Stomach (tissue), 9 donors: Measurements from ENCODE around the gene RALBP1. TPM values are rescaled to one million over a fixed set of nuclear protein-coding genes. Genes with fewer than 3 reads are reported as not detected.

Experiments
- DNase-seq, 2 donors: peaks; one replicate each; pipeline versions ENCODE4 v3.0.0 to v3.0.0-alpha.2; 2013 to 2019
- H3K27ac ChIP-seq, 5 donors: fragments of 200-600 bp in 4 of 5; sonication (generic) in 4 of 5; one replicate each; pipeline ENCODE4 v1.5.1; 2013 to 2019; ENCODE audit warnings: mild to moderate bottlenecking in 1 of 5, moderate library complexity in 1 of 5
- H3K27me3 ChIP-seq, 3 donors: fragments of 200-600 bp; sonication (generic); one replicate each; pipeline ENCODE4 v1.5.1; 2017 to 2019; ENCODE audit warnings: mixed run types in 1 of 3
- H3K36me3 ChIP-seq, 4 donors: fragments of 200-600 bp; sonication (generic); 1 replicate in 3 of 4; 2 replicates in 1 of 4; pipeline ENCODE4 v1.5.1; 2016 to 2019
- H3K4me1 ChIP-seq, 4 donors: fragments of 200-600 bp; sonication (generic); one replicate each; pipeline ENCODE4 v1.5.1; 2016 to 2019
- H3K4me3 ChIP-seq, 4 donors: fragments of 200-600 bp; sonication (generic) in 3 of 4; one replicate each; pipeline ENCODE4 v1.5.1; 2016 to 2019; ENCODE audit warnings: mild to moderate bottlenecking in 1 of 4
- H3K9me3 ChIP-seq, 4 donors: fragments of 200-600 bp; sonication (generic); one replicate each; pipeline ENCODE4 v1.5.1; 2016 to 2019
- CTCF ChIP-seq, 7 experiments: fragments of 450-650 bp in 4 of 7; fragments of 200-600 bp in 3 of 7; sonication (generic) in 3 of 7; IDR thresholded peaks; one replicate each; pipeline ENCODE4 v1.5.1; 2016 to 2019; ENCODE audit warnings: antibody characterized with exemption in 7 of 7, control low read depth in 2 of 7, mild to moderate bottlenecking in 1 of 7
- EP300 ChIP-seq: sonication (generic); formaldehyde crosslinking; IDR thresholded peaks from one replicate; pipeline ENCODE4 v1.6.1; 2017; ENCODE audit warnings: antibody characterized with exemption
- POLR2A ChIP-seq, 4 donors: fragments of 450-650 bp; IDR thresholded peaks; one replicate each; pipeline ENCODE4 v1.6.1; 2016; ENCODE audit warnings: antibody characterized with exemption in 4 of 4, control low read depth in 2 of 4, mild to moderate bottlenecking in 1 of 4, moderate library complexity in 1 of 4
- POLR2AphosphoS5 ChIP-seq, 3 donors: sonication (generic); formaldehyde crosslinking; IDR thresholded peaks; one replicate each; pipeline ENCODE4 v1.6.1; 2016; ENCODE audit warnings: antibody characterized with exemption in 3 of 3
- WGBS, 5 donors: extraction: QIAGEN DNeasy Blood & Tissue Kit in 3 of 5; methylation state at CpG; one replicate each; pipeline versions ENCODE4 v1.1.5 to v1.1.7; 2013 to 2018; 5-methylcytosine and 5-hydroxymethylcytosine counted together
- intact Hi-C: fragments of 100-400 bp; cut with DNase I; formaldehyde crosslinking; loops from one replicate; pipeline ENCODE4 v1.15.1; 2023; ENCODE audit warnings: low total_unique reads
- polyA plus RNA-seq, 3 donors: library from polyadenylated mRNA; stranded (reverse); fragments of 200-250 nt; gene quantifications; one replicate each; pipeline ENCODE4 v1.2.3, GENCODE V29; 2013
- total RNA-seq, 5 donors: library from RNA; depleted of rRNA; stranded (reverse); fragments of >200 nt; gene quantifications; one replicate each; pipeline versions ENCODE4 v1.1.0 to v1.2.3, GENCODE V29; 2014 to 2016
- donor health status: healthy with polysubstance abuse.
- donor health status: Bipolar disorder and iron deficiency.
- donor health status: healthy.

Gene RALBP1
- total and polyA plus RNA-seq, 8 donors: 15.2 to 182 (median 43.6) TPM

DNA sequence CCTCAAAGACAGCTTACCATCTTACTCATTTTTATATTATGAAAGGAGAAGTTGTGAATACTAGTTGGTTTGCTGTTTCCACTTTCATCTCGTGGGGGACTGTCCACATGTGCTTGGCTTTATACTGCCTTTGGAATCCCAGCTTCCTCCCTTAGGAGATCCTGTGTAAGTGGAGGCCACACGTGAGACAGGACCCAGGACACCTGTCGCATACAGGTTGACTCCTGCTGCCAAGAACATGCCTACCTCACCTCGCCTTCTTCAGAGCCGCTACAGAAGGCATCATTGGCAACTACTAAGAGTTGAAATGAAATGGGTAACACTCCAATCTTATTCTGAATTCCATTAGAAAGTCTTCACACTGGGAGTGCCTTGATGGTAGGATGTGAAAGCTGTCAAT, 69.7 kb downstream of the RALBP1 start:
- peaks cover 32 to 67% (median 61%) of the 10 kb centered on the region in 4 donors for H3K36me3 ChIP-seq

DNA sequence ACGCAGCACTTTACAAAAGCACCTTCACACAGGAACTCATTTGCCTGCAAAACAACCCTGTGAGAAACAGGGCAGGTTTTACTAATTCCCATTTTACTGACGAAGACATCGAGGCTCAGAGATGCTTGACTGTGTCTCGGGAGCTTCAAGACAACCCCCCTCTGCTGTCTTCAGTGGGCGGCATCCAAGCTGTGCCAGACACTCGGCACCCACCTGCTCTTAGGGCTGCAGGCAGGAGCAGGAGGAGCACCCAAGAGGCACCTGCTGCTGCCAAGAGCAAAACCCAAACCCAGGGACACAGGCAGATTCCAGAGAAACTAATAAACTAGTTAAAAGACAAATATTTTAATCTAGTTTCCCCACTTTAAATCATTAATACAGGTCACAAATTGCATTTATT, 71.2 kb downstream of the RALBP1 start:
- WGBS, 5 donors: 77 to 92% (median 87%) methylated on average over 6 of the region's 6 CpGs

More for the DNA sequence above, 69.7 kb downstream of the RALBP1 start:
- WGBS, 5 donors: 84 to 89% (median 85%) methylated on average over 5 of the region's 5 CpGs
- TF ChIP-seq POLR2AphosphoS5 (IDR thresholded peaks at IDR 0.05) (no peak), POLR2A (IDR thresholded peaks at IDR 0.05) (no peak), EP300 (no peak), CTCF (IDR thresholded peaks at IDR 0.05) (no peak)
- Histone ChIP-seq H3K4me3 (no peak overlapping the region), H3K9me3 (no peaks in the 10 kb centered on the region), H3K27me3 (no peaks in the 10 kb centered on the region), H3K27ac (no peak overlapping the region), H3K4me1 (peaks cover 6 to 17% (median 15%) of the 10 kb centered on the region in 4 donors)
- no peak for DNase-seq
- intact Hi-C loops: no loop called here

DNA sequence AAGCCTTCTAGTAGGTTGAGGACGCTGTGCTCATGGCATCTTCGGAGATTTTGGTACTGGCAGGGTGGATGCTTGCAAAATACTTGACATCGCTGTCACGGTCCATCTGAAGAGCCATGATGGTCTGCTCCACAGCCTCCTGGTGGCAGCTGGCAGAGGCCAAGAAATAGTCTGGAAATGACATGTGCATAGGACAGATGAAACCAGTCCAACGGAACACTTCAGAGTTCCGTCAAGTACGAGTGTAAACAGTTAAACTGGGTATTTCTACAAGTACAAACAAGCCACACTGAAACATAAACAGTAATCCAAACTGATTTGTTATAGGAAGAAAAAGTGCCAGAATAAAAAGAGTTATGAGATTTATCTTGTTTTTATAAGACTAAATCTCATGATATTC, 72.5 kb downstream of the RALBP1 start:
- intact Hi-C loops: no loop called here
- TF ChIP-seq POLR2AphosphoS5 (IDR thresholded peaks at IDR 0.05) (no peak), CTCF (IDR thresholded peaks at IDR 0.05) (no peak), POLR2A (IDR thresholded peaks at IDR 0.05) (no peak), EP300 (no peak)
- DNase-seq: no peak
- 76 to 85% (median 77%) methylated on average over 7 of the region's 7 CpGs for WGBS, 5 donors
- no peak overlapping the region for H3K27ac ChIP-seq
- H3K4me1 ChIP-seq: peaks cover 6 to 17% (median 15%) of the 10 kb centered on the region in 4 donors
- peaks cover 42 to 86% (median 83%) of the 10 kb centered on the region in 4 donors for H3K36me3 ChIP-seq
- H3K27me3 ChIP-seq: no peaks in the 10 kb centered on the region
- no peaks in the 10 kb centered on the region for H3K9me3 ChIP-seq
- H3K4me3 ChIP-seq: no peak overlapping the region

More for the DNA sequence above, 71.2 kb downstream of the RALBP1 start:
- TF ChIP-seq POLR2A (IDR thresholded peaks at IDR 0.05) (no peak), CTCF (IDR thresholded peaks at IDR 0.05) (no peak), POLR2AphosphoS5 (IDR thresholded peaks at IDR 0.05) (no peak), EP300 (no peak)
- no peaks in the 10 kb centered on the region for H3K27me3 ChIP-seq
- DNase-seq: no peak
- H3K4me1 ChIP-seq: peaks cover 6 to 17% (median 15%) of the 10 kb centered on the region in 4 donors
- H3K27ac ChIP-seq: no peak overlapping the region
- intact Hi-C loops: no loop called here
- no peaks in the 10 kb centered on the region for H3K9me3 ChIP-seq
- peaks cover 38 to 73% (median 70%) of the 10 kb centered on the region in 4 donors for H3K36me3 ChIP-seq
- no peak overlapping the region for H3K4me3 ChIP-seq

DNA sequence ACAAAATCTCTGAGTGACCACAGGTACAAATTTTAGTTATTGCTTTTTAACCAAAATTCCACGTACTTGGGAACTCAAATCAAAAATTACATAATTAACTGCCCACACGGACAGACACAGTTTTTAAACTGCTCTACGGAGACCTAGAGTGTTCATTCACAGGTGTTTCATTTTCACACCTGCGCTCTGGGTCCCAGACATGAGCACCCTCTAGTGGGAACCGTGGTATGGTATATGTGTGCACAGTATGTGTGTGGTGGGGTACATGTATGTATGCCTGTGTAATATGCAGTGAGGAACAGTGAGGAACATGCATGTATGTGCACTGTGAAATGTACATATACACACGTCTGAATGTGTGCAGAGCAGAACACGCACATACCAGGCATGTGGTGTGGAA, 74.1 kb downstream of the RALBP1 start:
- WGBS, 5 donors: 86 to 91% (median 89%) methylated on average over 7 of the region's 7 CpGs
- Histone ChIP-seq H3K36me3 (peaks cover 51 to 100% (median 99%) of the 10 kb centered on the region in 4 donors), H3K4me1 (peaks cover 6 to 17% (median 15%) of the 10 kb centered on the region in 4 donors), H3K4me3 (no peak overlapping the region), H3K27ac (no peak overlapping the region), H3K27me3 (no peaks in the 10 kb centered on the region), H3K9me3 (no peaks in the 10 kb centered on the region)
- DNase-seq: peak in 1 of 2 donors; percentile 26
- TF ChIP-seq POLR2A (IDR thresholded peaks at IDR 0.05): no peak
- TF ChIP-seq CTCF (IDR thresholded peaks at IDR 0.05): no peak
- TF ChIP-seq POLR2AphosphoS5 (IDR thresholded peaks at IDR 0.05): no peak
- no peak for TF ChIP-seq EP300
- intact Hi-C loops: no loop called here
